Adrenal gland (tissue), 5 donors: Measurements from ENCODE around the gene TJP3.

ENCODE experiments used
- POLR2A ChIP-seq, 2 donors: fragments of 450-650 bp; IDR thresholded peaks; one replicate each; pipeline ENCODE4 v1.6.1; 2017; ENCODE audit warnings: antibody characterized with exemption in 2 of 2, mild to moderate bottlenecking in 2 of 2, moderate library complexity in 1 of 2
- TF ChIP-seq, protein P1 (sequence below), 6 experiments: fragments of 450-650 bp in 4 of 6; fragments of 200-600 bp in 2 of 6; sonication (generic) in 1 of 6; IDR thresholded peaks; 1 replicate in 5 of 6; 2 replicates in 1 of 6; pipeline versions ENCODE4 v1.5.1 to v1.8.0; 2016 to 2021; ENCODE audit warnings: antibody characterized with exemption in 6 of 6, mild to moderate bottlenecking in 2 of 6, moderate library complexity in 1 of 6
- donor health status: DM: no; HTN: no; CAD: no.

DNA sequence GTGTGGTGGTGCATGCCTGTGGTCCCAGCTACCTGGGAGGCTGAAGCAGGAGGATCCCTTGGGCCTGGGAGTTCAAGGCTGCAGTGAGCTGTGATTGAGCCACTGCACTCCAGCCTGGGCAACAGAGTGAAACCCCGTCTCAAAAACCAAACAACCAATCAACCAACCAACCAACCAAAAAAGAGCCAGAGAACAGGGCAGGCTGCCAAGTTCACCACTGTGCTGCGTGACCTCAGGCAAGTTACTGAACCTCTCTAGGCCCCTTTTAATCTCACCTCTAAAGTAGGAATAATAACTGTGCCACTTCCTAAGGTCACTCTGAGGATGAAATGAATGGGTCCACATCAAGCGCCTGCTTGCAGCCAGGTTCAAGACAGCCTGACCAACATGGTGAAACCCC, 16.9 kb downstream of the TJP3 start:
- TF ChIP-seq, protein P1, sequence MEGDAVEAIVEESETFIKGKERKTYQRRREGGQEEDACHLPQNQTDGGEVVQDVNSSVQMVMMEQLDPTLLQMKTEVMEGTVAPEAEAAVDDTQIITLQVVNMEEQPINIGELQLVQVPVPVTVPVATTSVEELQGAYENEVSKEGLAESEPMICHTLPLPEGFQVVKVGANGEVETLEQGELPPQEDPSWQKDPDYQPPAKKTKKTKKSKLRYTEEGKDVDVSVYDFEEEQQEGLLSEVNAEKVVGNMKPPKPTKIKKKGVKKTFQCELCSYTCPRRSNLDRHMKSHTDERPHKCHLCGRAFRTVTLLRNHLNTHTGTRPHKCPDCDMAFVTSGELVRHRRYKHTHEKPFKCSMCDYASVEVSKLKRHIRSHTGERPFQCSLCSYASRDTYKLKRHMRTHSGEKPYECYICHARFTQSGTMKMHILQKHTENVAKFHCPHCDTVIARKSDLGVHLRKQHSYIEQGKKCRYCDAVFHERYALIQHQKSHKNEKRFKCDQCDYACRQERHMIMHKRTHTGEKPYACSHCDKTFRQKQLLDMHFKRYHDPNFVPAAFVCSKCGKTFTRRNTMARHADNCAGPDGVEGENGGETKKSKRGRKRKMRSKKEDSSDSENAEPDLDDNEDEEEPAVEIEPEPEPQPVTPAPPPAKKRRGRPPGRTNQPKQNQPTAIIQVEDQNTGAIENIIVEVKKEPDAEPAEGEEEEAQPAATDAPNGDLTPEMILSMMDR (IDR thresholded peaks at IDR 0.05): no peak
- no peak for TF ChIP-seq POLR2A (IDR thresholded peaks at IDR 0.05)
